ENCODE measurements around the gene URB2. TPM values are rescaled to one million over a fixed set of nuclear protein-coding genes. Genes with fewer than 3 reads are reported as not detected.

Gene URB2
- total and polyA plus RNA-seq, 2 of the 13 experiments (the other 11 are each of a cell fraction or from before 2014, with no cell fraction given), result 4.0 to 17.6 TPM

DNA sequence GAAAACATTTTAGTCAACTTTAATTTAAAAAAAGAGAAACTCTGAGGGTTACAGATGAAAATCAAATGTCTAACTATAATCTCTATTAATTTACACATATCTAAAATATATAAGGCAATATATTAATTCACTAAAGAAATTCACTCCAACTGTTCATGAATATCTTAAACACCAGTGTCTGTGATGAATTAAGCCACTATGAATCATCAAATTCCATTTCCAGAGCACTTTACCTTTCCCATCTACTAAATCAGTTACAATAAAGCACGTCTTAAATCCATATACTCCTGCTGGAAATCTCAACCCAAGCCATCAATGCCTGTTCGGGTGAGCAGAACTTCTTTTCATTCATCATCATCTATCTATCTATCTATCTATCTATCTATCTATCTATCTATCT lies 4.4 kb upstream of the URB2 start:
- ATAC-seq (no peak), DNase-seq (ENCODE audit: low spot score) (no peak), FAIRE-seq (no peak)
- no peak overlapping the region for H3K9ac ChIP-seq (ENCODE audit: insufficient read depth, low read depth, low read length)
- H3K79me2 ChIP-seq (ENCODE audit: insufficient read depth, low read length), result peaks cover 75% of the 10 kb centered on the region
- H4K20me1 ChIP-seq (ENCODE audit: insufficient read depth, low read length), result no peaks in the 10 kb centered on the region; the same call in 1 of the 2 replicates
- H3K4me3 ChIP-seq (replicated peaks in 1 of 3; ENCODE audit: insufficient read depth in 1 of 3, low read depth in 2 of 3, low read length in 3 of 3), result no peak overlapping the region
- no peak overlapping the region for H3K4me2 ChIP-seq (ENCODE audit: low read depth, low read length)
- POLR2A ChIA-PET, result no interaction called here
- H3K4me1 ChIP-seq (ENCODE audit: insufficient read depth, low read length), result peaks cover 22% of the 10 kb centered on the region
- CTCF ChIA-PET (ENCODE audit: low intra/inter-chr PET ratio, low total read pairs), result no interaction called here
- 95% methylated on average over 2 of the region's 2 CpGs for WGBS (ENCODE audit: low lambda C conversion rate)
- TF ChIP-seq ZBTB8A (CRISPR knock-in tag; IDR thresholded peaks at IDR 0.05; ENCODE audit: borderline replicate concordance, low read depth) (no peak), HBP1 (CRISPR knock-in tag; IDR thresholded peaks at IDR 0.05; ENCODE audit: low read depth) (no peak), ZNF790 (CRISPR knock-in tag; IDR thresholded peaks at IDR 0.05; ENCODE audit: borderline replicate concordance) (no peak), DMAP1 (CRISPR knock-in tag; IDR thresholded peaks at IDR 0.05) (no peak), TRIM24 (CRISPR knock-in tag; IDR thresholded peaks at IDR 0.05) (no peak), CEBPB (IDR thresholded peaks at IDR 0.05; ENCODE audit: borderline replicate concordance, low read depth, low read length) (no peak)
- TF ChIP-seq, protein P1, sequence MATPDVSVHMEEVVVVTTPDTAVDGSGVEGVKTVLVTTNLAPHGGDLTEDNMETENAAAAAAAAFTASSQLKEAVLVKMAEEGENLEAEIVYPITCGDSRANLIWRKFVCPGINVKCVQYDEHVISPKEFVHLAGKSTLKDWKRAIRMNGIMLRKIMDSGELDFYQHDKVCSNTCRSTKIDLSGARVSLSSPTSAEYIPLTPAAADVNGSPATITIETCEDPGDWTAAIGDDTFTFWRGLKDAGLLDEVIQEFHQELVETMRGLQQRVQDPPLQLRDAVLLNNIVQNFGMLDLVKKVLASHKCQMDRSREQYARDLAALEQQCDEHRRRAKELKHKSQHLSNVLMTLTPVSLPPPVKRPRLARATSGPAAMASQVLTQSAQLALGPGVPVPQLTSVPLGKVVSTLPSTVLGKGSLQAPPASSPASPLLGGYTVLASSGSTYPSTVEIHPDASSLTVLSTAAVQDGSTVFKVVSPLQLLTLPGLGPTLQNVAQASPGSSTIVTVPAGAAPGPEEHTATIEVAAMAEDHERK (CRISPR knock-in tag; IDR thresholded peaks at IDR 0.05; ENCODE audit: low read depth), result no peak
- BruUV-seq (replicated peaks), result no TSS peak
- H3K27me3 ChIP-seq (ENCODE audit: control insufficient read depth in 1 of 2, insufficient read depth in 2 of 2, low read length in 2 of 2), result no peaks in the 10 kb centered on the region; a peak in 1 of 5 replicates
- in situ Hi-C loops (cut with HindIII; ENCODE audit: extremely low pct_ligation_motif_present, low pct_unique_long_range_greater_than_20kb), result no loop called here
- intact Hi-C loops (cut with micrococcal nuclease; ENCODE audit: unreplicated experiment), result no loop called here
- no peaks in the 10 kb centered on the region for H3K36me3 ChIP-seq (replicated peaks in 1 of 2; ENCODE audit: control insufficient read depth in 1 of 2, insufficient read depth in 2 of 2, low read length in 2 of 2)
- H3K27ac ChIP-seq (ENCODE audit: extremely low read length, insufficient read depth, low read length), result no peak overlapping the region
- H2AFZ ChIP-seq (ENCODE audit: low read length), result no peak overlapping the region
- no peaks in the 10 kb centered on the region for H3K9me3 ChIP-seq (ENCODE audit: low read length)
